ENCODE measurements around the gene CEP128. TPM values are rescaled to one million over a fixed set of nuclear protein-coding genes. Genes with fewer than 3 reads are reported as not detected.

The CEP128 gene
- total RNA-seq, 1 experiment from 2014 or later = 12.0 TPM

DNA sequence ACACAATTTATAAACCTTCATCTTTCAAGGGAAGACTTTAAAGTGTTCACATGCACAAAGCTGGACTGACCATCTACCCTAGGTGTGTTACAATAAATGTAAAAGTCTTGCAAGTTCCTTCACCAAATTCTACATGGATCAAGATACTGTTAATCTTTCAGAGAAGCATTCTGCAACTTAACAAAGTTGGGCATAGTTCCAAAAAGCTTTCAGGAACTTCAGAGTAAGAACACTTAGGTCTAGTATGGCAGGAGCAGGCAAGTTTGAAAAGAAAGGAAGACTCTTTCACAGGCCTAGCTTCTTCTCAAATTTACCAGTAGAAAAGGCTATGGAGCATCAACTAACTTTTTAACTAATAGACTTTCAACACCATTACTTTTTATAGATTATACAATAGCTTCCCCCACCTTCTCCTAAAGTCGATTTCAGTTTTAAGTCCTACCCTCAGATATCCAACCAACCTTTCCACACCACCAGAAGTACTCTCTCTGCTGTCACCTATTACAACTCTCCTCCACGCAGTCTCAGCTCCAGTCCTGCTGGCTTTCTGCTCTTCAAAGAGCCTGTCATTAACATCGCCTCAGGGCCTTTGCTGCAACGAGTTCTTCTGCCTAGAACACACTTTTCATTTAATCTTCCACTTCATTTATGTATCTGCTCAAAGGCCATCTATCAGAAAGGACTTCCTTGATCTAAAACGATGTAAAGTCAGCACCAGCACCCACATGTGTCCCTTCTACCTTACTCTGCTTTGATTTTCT, 333.9 kb downstream of the CEP128 start:
- Mint-ChIP-seq H3K4me1 (no peaks in the 10 kb centered on the region), H3K9me3 (no peaks in the 10 kb centered on the region), H3K27me3 (ENCODE audit: low read depth) (no peaks in the 10 kb centered on the region), H3K36me3 (no peaks in the 10 kb centered on the region), H3K4me3 (no peak overlapping the region), H3K27ac (no peak overlapping the region)
- DNase-seq (ENCODE audit: low spot score) (no peak), ATAC-seq (no peak)
- CTCF ChIA-PET = no interaction called here
- TF ChIP-seq CREM (CRISPR knock-in tag; IDR thresholded peaks at IDR 0.05) (no peak), ZNF423 (CRISPR knock-in tag; IDR thresholded peaks at IDR 0.05) (no peak), ZNF138 (CRISPR knock-in tag; conservative IDR thresholded peaks at IDR 0.05) (no peak), JAZF1 (CRISPR knock-in tag; IDR thresholded peaks at IDR 0.05) (no peak), NR2C2 (CRISPR knock-in tag; IDR thresholded peaks at IDR 0.05) (no peak), NFATC4 (CRISPR knock-in tag; IDR thresholded peaks at IDR 0.05) (no peak), ZNF232 (CRISPR knock-in tag; IDR thresholded peaks at IDR 0.05) (no peak)
- TF ChIP-seq, protein P1, sequence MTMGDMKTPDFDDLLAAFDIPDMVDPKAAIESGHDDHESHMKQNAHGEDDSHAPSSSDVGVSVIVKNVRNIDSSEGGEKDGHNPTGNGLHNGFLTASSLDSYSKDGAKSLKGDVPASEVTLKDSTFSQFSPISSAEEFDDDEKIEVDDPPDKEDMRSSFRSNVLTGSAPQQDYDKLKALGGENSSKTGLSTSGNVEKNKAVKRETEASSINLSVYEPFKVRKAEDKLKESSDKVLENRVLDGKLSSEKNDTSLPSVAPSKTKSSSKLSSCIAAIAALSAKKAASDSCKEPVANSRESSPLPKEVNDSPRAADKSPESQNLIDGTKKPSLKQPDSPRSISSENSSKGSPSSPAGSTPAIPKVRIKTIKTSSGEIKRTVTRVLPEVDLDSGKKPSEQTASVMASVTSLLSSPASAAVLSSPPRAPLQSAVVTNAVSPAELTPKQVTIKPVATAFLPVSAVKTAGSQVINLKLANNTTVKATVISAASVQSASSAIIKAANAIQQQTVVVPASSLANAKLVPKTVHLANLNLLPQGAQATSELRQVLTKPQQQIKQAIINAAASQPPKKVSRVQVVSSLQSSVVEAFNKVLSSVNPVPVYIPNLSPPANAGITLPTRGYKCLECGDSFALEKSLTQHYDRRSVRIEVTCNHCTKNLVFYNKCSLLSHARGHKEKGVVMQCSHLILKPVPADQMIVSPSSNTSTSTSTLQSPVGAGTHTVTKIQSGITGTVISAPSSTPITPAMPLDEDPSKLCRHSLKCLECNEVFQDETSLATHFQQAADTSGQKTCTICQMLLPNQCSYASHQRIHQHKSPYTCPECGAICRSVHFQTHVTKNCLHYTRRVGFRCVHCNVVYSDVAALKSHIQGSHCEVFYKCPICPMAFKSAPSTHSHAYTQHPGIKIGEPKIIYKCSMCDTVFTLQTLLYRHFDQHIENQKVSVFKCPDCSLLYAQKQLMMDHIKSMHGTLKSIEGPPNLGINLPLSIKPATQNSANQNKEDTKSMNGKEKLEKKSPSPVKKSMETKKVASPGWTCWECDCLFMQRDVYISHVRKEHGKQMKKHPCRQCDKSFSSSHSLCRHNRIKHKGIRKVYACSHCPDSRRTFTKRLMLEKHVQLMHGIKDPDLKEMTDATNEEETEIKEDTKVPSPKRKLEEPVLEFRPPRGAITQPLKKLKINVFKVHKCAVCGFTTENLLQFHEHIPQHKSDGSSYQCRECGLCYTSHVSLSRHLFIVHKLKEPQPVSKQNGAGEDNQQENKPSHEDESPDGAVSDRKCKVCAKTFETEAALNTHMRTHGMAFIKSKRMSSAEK (CRISPR knock-in tag; IDR thresholded peaks at IDR 0.05; ENCODE audit: borderline replicate concordance) = no peak
- TF ChIP-seq, protein P2, sequence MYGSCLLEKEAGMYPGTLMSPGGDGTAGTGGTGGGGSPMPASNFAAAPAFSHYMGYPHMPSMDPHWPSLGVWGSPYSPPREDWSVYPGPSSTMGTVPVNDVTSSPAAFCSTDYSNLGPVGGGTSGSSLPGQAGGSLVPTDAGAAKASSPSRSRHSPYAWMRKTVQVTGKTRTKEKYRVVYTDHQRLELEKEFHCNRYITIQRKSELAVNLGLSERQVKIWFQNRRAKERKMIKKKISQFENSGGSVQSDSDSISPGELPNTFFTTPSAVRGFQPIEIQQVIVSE (CRISPR knock-in tag; IDR thresholded peaks at IDR 0.05; ENCODE audit: borderline replicate concordance) = no peak
- TF ChIP-seq, protein P3, sequence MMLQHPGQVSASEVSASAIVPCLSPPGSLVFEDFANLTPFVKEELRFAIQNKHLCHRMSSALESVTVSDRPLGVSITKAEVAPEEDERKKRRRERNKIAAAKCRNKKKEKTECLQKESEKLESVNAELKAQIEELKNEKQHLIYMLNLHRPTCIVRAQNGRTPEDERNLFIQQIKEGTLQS (CRISPR knock-in tag; conservative IDR thresholded peaks at IDR 0.05) = no peak
- POLR2A ChIA-PET = no interaction called here

DNA sequence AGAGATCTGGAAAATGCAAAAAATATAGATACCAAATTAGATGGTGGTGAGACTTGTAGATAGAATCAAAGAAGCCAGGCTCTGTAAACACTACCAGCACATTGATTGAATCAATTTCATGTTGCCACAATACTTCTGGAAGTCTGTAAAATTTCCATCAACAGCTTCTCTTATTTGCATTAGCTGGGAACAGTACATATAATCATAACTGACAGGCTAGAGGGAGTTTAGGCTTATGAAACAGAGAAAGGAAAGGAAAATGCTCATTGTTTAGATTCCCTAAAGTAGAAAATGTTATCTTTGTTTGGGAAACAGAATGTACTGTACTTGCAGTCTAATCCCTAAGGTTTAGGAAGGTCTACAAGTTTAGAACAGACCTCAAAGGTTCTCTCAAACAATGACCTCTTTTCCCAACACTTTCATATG, 335.2 kb downstream of the CEP128 start:
- POLR2A ChIA-PET = no interaction called here
- CTCF ChIA-PET = no interaction called here
- ATAC-seq = no peak
- no peak for TF ChIP-seq MYBL2 (CRISPR knock-in tag; IDR thresholded peaks at IDR 0.05)
- no peak for TF ChIP-seq JAZF1 (CRISPR knock-in tag; IDR thresholded peaks at IDR 0.05)
- no peak for TF ChIP-seq ZNF671 (CRISPR knock-in tag; IDR thresholded peaks at IDR 0.05)
- no peak for TF ChIP-seq ZNF416 (CRISPR knock-in tag; IDR thresholded peaks at IDR 0.05)
- H3K4me1 Mint-ChIP-seq = no peaks in the 10 kb centered on the region
- DNase-seq (ENCODE audit: low spot score) = no peak
- H3K9me3 Mint-ChIP-seq = no peaks in the 10 kb centered on the region
- H3K4me3 Mint-ChIP-seq = no peak overlapping the region
- H3K27me3 Mint-ChIP-seq (ENCODE audit: low read depth) = no peaks in the 10 kb centered on the region
- no peaks in the 10 kb centered on the region for H3K36me3 Mint-ChIP-seq
- H3K27ac Mint-ChIP-seq = no peak overlapping the region

DNA sequence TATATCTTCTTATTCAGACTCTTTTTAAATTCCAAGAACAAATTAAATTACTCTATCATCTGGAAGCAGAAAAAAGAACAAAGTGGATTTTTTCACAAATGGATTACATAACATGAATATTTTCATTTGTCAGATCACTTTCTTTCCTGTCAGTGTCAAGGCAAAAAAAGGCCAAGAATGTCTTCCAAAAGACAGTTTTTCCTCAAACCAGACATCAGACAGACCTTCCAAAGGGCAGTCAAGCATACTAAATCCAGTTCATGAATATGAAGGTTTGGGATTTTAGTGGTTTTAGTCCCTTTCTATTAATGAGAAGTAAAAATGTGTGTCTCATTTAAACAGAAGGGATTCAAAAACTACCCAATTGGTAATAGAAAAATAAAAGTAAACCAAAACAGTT, 336.0 kb downstream of the CEP128 start:
- H3K4me3 Mint-ChIP-seq = no peak overlapping the region
- no peak overlapping the region for H3K27ac Mint-ChIP-seq
- H3K4me1 Mint-ChIP-seq = no peaks in the 10 kb centered on the region
- no peaks in the 10 kb centered on the region for H3K27me3 Mint-ChIP-seq (ENCODE audit: low read depth)
- ChIA-PET CTCF (no interaction called here), POLR2A (no interaction called here)
- no peak for DNase-seq (ENCODE audit: low spot score)
- no peaks in the 10 kb centered on the region for H3K9me3 Mint-ChIP-seq
- no peak for ATAC-seq
- H3K36me3 Mint-ChIP-seq = no peaks in the 10 kb centered on the region
- no peak for TF ChIP-seq EMX1 (CRISPR knock-in tag; IDR thresholded peaks at IDR 0.05)
- TF ChIP-seq, protein P4, sequence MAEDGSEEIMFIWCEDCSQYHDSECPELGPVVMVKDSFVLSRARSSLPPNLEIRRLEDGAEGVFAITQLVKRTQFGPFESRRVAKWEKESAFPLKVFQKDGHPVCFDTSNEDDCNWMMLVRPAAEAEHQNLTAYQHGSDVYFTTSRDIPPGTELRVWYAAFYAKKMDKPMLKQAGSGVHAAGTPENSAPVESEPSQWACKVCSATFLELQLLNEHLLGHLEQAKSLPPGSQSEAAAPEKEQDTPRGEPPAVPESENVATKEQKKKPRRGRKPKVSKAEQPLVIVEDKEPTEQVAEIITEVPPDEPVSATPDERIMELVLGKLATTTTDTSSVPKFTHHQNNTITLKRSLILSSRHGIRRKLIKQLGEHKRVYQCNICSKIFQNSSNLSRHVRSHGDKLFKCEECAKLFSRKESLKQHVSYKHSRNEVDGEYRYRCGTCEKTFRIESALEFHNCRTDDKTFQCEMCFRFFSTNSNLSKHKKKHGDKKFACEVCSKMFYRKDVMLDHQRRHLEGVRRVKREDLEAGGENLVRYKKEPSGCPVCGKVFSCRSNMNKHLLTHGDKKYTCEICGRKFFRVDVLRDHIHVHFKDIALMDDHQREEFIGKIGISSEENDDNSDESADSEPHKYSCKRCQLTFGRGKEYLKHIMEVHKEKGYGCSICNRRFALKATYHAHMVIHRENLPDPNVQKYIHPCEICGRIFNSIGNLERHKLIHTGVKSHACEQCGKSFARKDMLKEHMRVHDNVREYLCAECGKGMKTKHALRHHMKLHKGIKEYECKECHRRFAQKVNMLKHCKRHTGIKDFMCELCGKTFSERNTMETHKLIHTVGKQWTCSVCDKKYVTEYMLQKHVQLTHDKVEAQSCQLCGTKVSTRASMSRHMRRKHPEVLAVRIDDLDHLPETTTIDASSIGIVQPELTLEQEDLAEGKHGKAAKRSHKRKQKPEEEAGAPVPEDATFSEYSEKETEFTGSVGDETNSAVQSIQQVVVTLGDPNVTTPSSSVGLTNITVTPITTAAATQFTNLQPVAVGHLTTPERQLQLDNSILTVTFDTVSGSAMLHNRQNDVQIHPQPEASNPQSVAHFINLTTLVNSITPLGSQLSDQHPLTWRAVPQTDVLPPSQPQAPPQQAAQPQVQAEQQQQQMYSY (CRISPR knock-in tag; IDR thresholded peaks at IDR 0.05) = no peak
- TF ChIP-seq, protein P5, sequence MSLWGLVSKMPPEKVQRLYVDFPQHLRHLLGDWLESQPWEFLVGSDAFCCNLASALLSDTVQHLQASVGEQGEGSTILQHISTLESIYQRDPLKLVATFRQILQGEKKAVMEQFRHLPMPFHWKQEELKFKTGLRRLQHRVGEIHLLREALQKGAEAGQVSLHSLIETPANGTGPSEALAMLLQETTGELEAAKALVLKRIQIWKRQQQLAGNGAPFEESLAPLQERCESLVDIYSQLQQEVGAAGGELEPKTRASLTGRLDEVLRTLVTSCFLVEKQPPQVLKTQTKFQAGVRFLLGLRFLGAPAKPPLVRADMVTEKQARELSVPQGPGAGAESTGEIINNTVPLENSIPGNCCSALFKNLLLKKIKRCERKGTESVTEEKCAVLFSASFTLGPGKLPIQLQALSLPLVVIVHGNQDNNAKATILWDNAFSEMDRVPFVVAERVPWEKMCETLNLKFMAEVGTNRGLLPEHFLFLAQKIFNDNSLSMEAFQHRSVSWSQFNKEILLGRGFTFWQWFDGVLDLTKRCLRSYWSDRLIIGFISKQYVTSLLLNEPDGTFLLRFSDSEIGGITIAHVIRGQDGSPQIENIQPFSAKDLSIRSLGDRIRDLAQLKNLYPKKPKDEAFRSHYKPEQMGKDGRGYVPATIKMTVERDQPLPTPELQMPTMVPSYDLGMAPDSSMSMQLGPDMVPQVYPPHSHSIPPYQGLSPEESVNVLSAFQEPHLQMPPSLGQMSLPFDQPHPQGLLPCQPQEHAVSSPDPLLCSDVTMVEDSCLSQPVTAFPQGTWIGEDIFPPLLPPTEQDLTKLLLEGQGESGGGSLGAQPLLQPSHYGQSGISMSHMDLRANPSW (CRISPR knock-in tag; conservative IDR thresholded peaks at IDR 0.05; ENCODE audit: low read depth) = no peak

Measured in WTC11 (cell line).